IgD-negative memory B cell (primary cell): ENCODE data around the gene MANSC1. TPM values are rescaled to one million over a fixed set of nuclear protein-coding genes. Genes with fewer than 3 reads are reported as not detected.

ENCODE experiments used
- polyA plus RNA-seq: library from polyadenylated mRNA; unstranded; fragments of 300-500 nt; fragmentation: Illumina TruSeq; gene quantifications from one replicate; pipeline ENCODE4 v1.2.3, GENCODE V29; 2021

Gene MANSC1
- polyA plus RNA-seq, 1 donor from 2014 or later: 0.23 TPM

Other genes starting within 250 kb of the MANSC1 start
- gene LRP6, start 83.2 kb downstream of the MANSC1 start, polyA plus RNA-seq: not detected
- gene BORCS5, start 6.8 kb upstream of the MANSC1 start, polyA plus RNA-seq: 19.9 TPM
- 0.30 TPM for gene DUSP16, start 212.6 kb upstream of the MANSC1 start, polyA plus RNA-seq